Measurements from ENCODE around the gene KCNN1.
A peak's percentile ranks its signal among the peaks of the same experiment; 100 is the strongest.

The KCNN1 gene

GRCh38 chr19:17932485-17933338, 34.2 kb upstream of the KCNN1 start, which contains the start of gene CCDC124 (continued):
- TF ChIP-seq ZNF449 (tag by site-specific recombination; IDR thresholded peaks at IDR 0.05) (peak; percentile 31; the same call in 1 of the 2 replicates), ZNF791 (tag by site-specific recombination; IDR thresholded peaks at IDR 0.05) (no peak), ZSCAN23 (tag by site-specific recombination; IDR thresholded peaks at IDR 0.05) (no peak), ZNF843 (tag by site-specific recombination; IDR thresholded peaks at IDR 0.05) (peak; percentile 73), KLF17 (tag by site-specific recombination; IDR thresholded peaks at IDR 0.05) (peak; percentile 79), IKZF3 (tag by site-specific recombination; IDR thresholded peaks at IDR 0.05) (no peak; the same call in 1 of the 2 replicates), ZFHX2 (tag by site-specific recombination; conservative IDR thresholded peaks at IDR 0.05) (peak; percentile 77), ZNF529 (tag by site-specific recombination; IDR thresholded peaks at IDR 0.05; ENCODE audit: insufficient replicate concordance) (no peak), FEZF1 (tag by site-specific recombination; IDR thresholded peaks at IDR 0.05) (peak; percentile 16; the same call in 1 of the 2 replicates), GLIS2 (tag by site-specific recombination; IDR thresholded peaks at IDR 0.05) (no peak), ZNF211 (tag by site-specific recombination; IDR thresholded peaks at IDR 0.05; ENCODE audit: low read depth) (no peak), ZBTB48 (tag by site-specific recombination; IDR thresholded peaks at IDR 0.05) (peak; percentile 95), ZNF174 (tag by site-specific recombination; IDR thresholded peaks at IDR 0.05) (no peak), ZNF558 (tag by site-specific recombination; IDR thresholded peaks at IDR 0.05) (peak; percentile 67; the same call in 1 of the 2 replicates), ZXDB (tag by site-specific recombination; IDR thresholded peaks at IDR 0.05) (peak; percentile 96)

GRCh38 chr19:17933414-17934129, 33.3 kb upstream of the KCNN1 start:
- TF ChIP-seq ZBTB8A (tag by site-specific recombination; IDR thresholded peaks at IDR 0.05) = 0 out of 2 replicates have a peak, but pooled peaks have one; percentile 16
- TF ChIP-seq ZNF658 (tag by site-specific recombination; IDR thresholded peaks at IDR 0.05) = no peak
- peak; percentile 40 for TF ChIP-seq ZNF335 (tag by site-specific recombination; conservative IDR thresholded peaks at IDR 0.05)

GRCh38 chr19:17936379-17936778, 30.5 kb upstream of the KCNN1 start:
- Histone ChIP-seq H3K36me3 (ENCODE audit: control insufficient read depth in 2 of 2, insufficient read depth in 1 of 2, low read length in 2 of 2) (peaks cover 3 to 20% of the 10 kb centered on the region in 2 experiments; a peak in 2 of 3 replicates), H3K4me1 (ENCODE audit: control insufficient read depth, insufficient read depth, low read length) (no peaks in the 10 kb centered on the region), H3K27ac (ENCODE audit: extremely low read depth, low read depth, low read length) (no peak overlapping the region), H3K9me3 (ENCODE audit: control insufficient read depth, insufficient read depth, low read depth, low read length) (no peaks in the 10 kb centered on the region), H3K4me3 (ENCODE audit: low read depth, low read length) (no peak overlapping the region)
- POLR2A ChIA-PET = no interaction called here
- CTCF ChIA-PET = interaction anchor here (0.6 to 9.0 kb wide), 7 partner anchors 10 to 573 kb away, joined by 3 to 233 read pairs (median 7); no protein-coding TSS in a partner anchor
- no peak for TF ChIP-seq ZNF121 (tag by site-specific recombination; IDR thresholded peaks at IDR 0.05)
- no peak for TF ChIP-seq HOXC10 (CRISPR knock-in tag; IDR thresholded peaks at IDR 0.05)
- no peak for TF ChIP-seq ZNF624 (tag by site-specific recombination; IDR thresholded peaks at IDR 0.05)
- no peak for TF ChIP-seq ZNF626 (tag by site-specific recombination; IDR thresholded peaks at IDR 0.05)
- no peak for TF ChIP-seq ZBTB8A (tag by site-specific recombination; IDR thresholded peaks at IDR 0.05)
- TF ChIP-seq ZBTB11 (tag by site-specific recombination; conservative IDR thresholded peaks at IDR 0.05; ENCODE audit: low read depth) = no peak
- TF ChIP-seq ZNF785 (tag by site-specific recombination; IDR thresholded peaks at IDR 0.05) = no peak
- TF ChIP-seq ZNF266 (tag by site-specific recombination; IDR thresholded peaks at IDR 0.05; ENCODE audit: low read depth) = no peak
- no peak for TF ChIP-seq GLIS2 (tag by site-specific recombination; IDR thresholded peaks at IDR 0.05)
- no peak for TF ChIP-seq ZNF560 (tag by site-specific recombination; IDR thresholded peaks at IDR 0.05; ENCODE audit: borderline replicate concordance)

More at GRCh38 chr19:17933414-17934129, 33.3 kb upstream of the KCNN1 start:
- CTCF ChIA-PET = interaction anchor here (0.8 to 9.0 kb wide), 11 partner anchors 18 to 243 kb away, joined by 3 to 233 read pairs (median 4); partner anchors contain the start of gene RPL18A
- no peaks in the 10 kb centered on the region for H3K4me1 ChIP-seq (ENCODE audit: control insufficient read depth, insufficient read depth, low read length)
- POLR2A ChIA-PET = interaction anchor here (0.5 to 4.8 kb wide), 12 partner anchors 14 to 129 kb away, joined by 3 to 86 read pairs (median 5); partner anchors contain the start of genes RPL18A and SLC5A5
- H3K36me3 ChIP-seq (ENCODE audit: control insufficient read depth in 2 of 2, insufficient read depth in 1 of 2, low read length in 2 of 2) = peaks cover 0 to 13% of the 10 kb centered on the region in 2 experiments; a peak in 2 of 3 replicates
- H3K9me3 ChIP-seq (ENCODE audit: control insufficient read depth, insufficient read depth, low read depth, low read length) = no peaks in the 10 kb centered on the region
- H3K4me3 ChIP-seq (ENCODE audit: low read depth, low read length) = peak overlapping the region; percentile 92
- no peak overlapping the region; the same call in 1 of the 2 replicates for H3K27ac ChIP-seq (ENCODE audit: extremely low read depth, low read depth, low read length)

All from HEK293 (cell line).